GM18907 (cell line): Measurements from ENCODE around the gene TAF11L14.

Experiments
- ATAC-seq: cut with Tn5 transposase; IDR thresholded peaks from one replicate; pipeline ENCODE4 v1.9.1; 2021; ENCODE audit warnings: mild to moderate bottlenecking, moderate library complexity; ENCODE audit not compliant: unreplicated experiment

Gene TAF11L14

DNA sequence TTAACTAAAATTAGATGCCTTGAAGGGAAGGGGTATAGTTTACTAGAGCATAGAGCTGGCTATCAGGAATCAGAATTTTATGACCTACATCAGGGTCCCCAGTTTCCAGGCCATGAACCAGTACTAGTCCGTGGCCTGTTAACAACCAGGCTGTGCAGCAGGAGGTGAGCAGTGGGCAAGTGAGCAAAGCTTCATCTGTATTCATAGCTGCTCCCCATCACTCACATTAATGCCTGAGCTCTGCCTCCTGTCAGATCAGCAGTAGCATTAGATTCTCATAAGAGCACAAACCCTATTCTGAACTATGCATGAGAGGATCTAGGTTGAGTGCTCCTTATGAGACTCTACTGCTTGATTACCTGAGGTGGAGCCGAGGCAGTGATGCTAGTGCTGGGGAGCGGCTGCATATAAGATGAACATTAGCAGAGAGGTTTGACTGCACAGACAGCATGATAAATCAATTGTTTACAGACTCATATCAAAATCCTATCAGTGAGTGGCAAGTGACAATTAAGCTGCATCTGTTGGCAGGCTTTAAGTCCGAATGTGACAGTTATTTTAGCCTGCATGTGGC, 44.6 kb downstream of the TAF11L14 start:
- ATAC-seq = no peak

DNA sequence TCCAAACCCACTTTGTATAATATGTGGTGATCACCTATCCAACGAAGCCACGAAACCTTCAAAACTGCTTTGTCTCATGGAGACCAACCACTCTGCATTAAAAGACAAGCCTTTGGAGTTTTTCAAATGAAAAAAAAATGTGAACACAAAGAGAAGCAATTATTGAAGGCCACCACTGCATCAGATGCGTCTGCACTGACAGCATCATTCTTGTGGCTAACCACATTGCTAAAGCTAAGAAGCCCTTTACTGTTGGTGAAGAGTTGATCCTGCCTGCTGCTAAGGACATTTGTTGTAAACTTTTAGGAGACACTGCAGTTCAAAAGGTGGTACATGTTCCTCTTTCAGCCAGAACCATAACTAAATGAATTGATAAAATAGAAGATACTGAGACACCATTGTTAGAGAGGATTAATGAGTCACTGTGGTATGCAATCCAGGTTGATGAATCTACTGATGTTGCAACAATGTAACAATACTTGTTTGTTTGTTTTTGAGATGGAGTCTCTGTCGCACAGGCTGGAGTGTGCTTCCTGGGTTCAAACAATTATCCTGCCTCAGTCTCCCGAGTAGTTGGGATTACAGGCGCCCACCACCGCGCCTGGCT, 45.4 kb downstream of the TAF11L14 start:
- no peak for ATAC-seq

DNA sequence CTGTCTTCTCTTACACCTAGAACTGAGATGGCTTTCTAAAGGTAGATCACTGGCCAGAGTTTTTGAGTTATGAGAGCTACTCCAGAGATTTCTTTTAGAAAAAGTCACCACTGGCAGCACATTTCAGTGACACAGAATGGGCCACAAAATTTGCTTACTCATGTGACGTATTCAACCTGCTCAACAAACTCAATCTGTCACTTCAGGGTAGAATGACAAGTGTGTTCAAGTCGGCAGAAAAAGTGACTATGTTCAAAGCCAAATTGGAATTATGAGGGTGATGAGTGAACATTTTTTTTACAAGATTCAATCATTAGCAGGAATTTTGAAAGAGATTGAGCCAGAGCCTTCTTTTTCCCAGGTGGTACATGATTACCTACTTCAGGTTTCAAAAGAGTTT, 46.5 kb downstream of the TAF11L14 start:
- no peak for ATAC-seq
